Spinal cord (tissue), 10 donors: ENCODE data around the gene TTPAL. TPM values are rescaled to one million over a fixed set of nuclear protein-coding genes. Genes with fewer than 3 reads are reported as not detected.

Source experiments
- DNase-seq, 6 donors: peaks; one replicate each; pipeline versions ENCODE4 v3.0.0 to v3.0.0-alpha.2; 2013 to 2015; ENCODE audit warnings: low spot score in 6 of 6, low read depth in 4 of 6
- H3K27ac ChIP-seq: one replicate; pipeline ENCODE4 v1.5.1; 2013; ENCODE audit warnings: low read depth, low read length, control low read depth
- H3K27me3 ChIP-seq: one replicate; pipeline ENCODE4 v1.6.1; 2013; ENCODE audit warnings: low read length; ENCODE audit not compliant: control insufficient read depth, insufficient read depth
- H3K36me3 ChIP-seq: one replicate; pipeline ENCODE4 v1.6.1; 2013; ENCODE audit warnings: low read length; ENCODE audit not compliant: control insufficient read depth, insufficient read depth
- H3K4me1 ChIP-seq: one replicate; pipeline ENCODE4 v1.6.1; 2013; ENCODE audit warnings: low read length; ENCODE audit not compliant: control insufficient read depth, insufficient read depth
- H3K4me3 ChIP-seq: one replicate; pipeline ENCODE4 v1.5.1; 2013; ENCODE audit warnings: low read depth, low read length, control low read depth
- H3K9me3 ChIP-seq: one replicate; pipeline ENCODE4 v1.6.1; 2013; ENCODE audit warnings: low read length; ENCODE audit not compliant: control insufficient read depth, insufficient read depth
- WGBS: methylation state at CpG from one replicate; pipeline ENCODE4 v1.1.5; 2013; ENCODE audit warnings: missing lambda C conversion rate; ENCODE audit not compliant: insufficient coverage; 5-methylcytosine and 5-hydroxymethylcytosine counted together
- long read RNA-seq, 4 donors: transcript quantifications; one replicate each; lab custom pipeline, GENCODE V29; 2026
- polyA plus RNA-seq, 2 donors: library from polyadenylated mRNA; unstranded; fragments of 120-200 nt; gene quantifications; one replicate each; pipeline ENCODE4 v1.2.1, GENCODE V29; 2013; ENCODE audit not compliant: insufficient read length in 2 of 2
- total RNA-seq, 2 donors: library from RNA; depleted of rRNA in 1 of 2; stranded (reverse); fragments of 120-200 nt in 1 of 2; fragments of >200 nt in 1 of 2; gene quantifications; one replicate each; pipeline versions ENCODE4 v1.2.3 to v1.2.4, GENCODE V29; 2013 to 2014
- donor health status: healthy.

The TTPAL gene
- total RNA-seq = 10 to 100 TPM in 1 of 2 donors, 1 to 10 TPM in 1; 7.8 to 11.4 TPM
- polyA plus RNA-seq = 10 to 100 TPM; 15.5 to 15.9 TPM
- long read RNA-seq, donor 1, full-length matches to known transcripts = 1 of 1 reads
- long read RNA-seq, donor 1, partial matches to known transcripts = 0 of 1 reads
- long read RNA-seq, donor 1, other reads (novel, unspliced or antisense) = 0 of 1 reads
- long read RNA-seq, donor 2, full-length matches to known transcripts = 2 of 2 reads
- long read RNA-seq, donor 2, partial matches to known transcripts = 0 of 2 reads
- long read RNA-seq, donor 2, other reads (novel, unspliced or antisense) = 0 of 2 reads
- long read RNA-seq, donor 3, full-length matches to known transcripts = 1 of 1 reads
- long read RNA-seq, donor 3, partial matches to known transcripts = 0 of 1 reads
- long read RNA-seq, donor 3, other reads (novel, unspliced or antisense) = 0 of 1 reads
- long read RNA-seq, donor 4, full-length matches to known transcripts = 3 of 3 reads
- long read RNA-seq, donor 4, partial matches to known transcripts = 0 of 3 reads
- long read RNA-seq, donor 4, other reads (novel, unspliced or antisense) = 0 of 3 reads

- 3% methylated on average over 54 of the region's 55 CpGs for whole genome bisulfite sequencing
- H3K4me3 ChIP-seq = peak within 1 kb of the TSS; percentile 76
- peak within 1 kb of the TSS; percentile 67 for H3K27ac ChIP-seq
These were observed at the start of gene TTPAL for GRCh38 chr20:44475694-44476560. TSS of gene TTPAL (plus strand) at chr20:44475874. CDS start at chr20:44480000, 4,126 bp downstream.

DNA sequence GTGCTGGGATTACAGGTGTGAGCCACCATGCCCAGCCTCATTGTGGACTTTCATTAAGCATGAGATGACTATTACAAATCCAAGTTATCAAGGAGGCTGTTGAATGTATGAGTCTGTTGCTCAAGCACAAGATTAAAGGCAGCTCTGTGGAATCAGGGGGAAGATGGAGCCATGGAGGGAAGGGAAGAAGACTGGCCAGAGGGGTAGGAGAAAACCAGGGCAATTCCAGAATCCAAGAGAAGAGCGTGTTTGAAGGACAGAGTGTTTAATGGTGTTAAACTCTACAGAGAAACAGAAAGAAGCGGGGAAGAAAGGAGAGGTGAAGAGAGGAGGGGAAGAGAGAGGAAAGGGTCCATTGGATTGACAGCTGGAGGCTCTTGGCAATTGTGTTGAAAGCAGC is 49.8 kb upstream of the TTPAL start:
- Histone ChIP-seq H3K27ac (no peak overlapping the region), H3K27me3 (no peaks in the 10 kb centered on the region)
- 93% methylated on average over 2 of the region's 2 CpGs for WGBS

More at GRCh38 chr20:44475694-44476560, at the start of gene TTPAL:
- Histone ChIP-seq H3K9me3 (no peaks in the 10 kb centered on the region), H3K27me3 (no peaks in the 10 kb centered on the region), H3K36me3 (peaks cover 19% of the 10 kb centered on the region), H3K4me1 (peaks cover 15% of the 10 kb centered on the region)
- DNase-seq = peak; percentile 74 to 97 (median 84)

DNA sequence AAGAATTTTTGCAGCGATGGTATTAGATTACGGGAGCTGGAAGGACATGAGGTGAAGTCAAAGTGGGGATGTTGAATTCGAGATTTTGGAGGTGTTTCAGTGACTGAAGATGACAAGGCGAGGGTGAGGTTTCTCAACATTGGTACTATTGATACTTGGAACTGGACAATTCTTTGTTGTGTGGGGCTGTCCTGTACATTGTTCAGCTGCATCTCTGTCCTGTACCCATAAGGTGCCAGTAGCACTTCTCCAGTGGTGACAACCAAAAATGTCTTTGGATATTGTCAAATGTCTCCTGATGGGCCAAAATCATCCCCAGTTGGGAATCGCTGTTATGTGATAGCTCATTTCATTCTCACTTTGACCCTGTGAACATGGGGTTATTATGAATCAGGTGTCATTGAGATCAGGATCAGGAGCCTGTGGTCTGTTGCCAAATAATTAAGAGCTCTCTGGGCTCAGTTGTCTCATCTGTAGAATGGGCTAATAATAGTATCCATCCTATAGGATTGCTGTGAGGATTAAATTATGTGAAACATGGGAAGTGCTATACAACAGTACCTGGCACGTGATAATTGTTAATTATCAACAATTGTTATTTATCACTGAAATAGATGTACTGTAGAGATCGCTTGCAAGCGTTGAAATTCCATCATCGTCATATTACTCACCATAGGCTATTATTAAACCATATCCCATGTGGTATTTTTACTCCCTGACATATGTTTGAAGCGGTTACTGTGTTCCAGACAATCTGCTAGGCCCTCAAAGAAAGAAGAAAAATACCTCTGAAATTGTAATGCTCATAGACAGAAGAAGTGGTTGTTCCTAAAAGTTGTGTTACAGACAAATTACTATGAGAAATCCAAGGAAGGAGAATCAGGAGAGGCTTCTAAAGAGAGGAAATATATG is 48.5 kb upstream of the TTPAL start:
- no peaks in the 10 kb centered on the region for H3K9me3 ChIP-seq
- H3K27ac ChIP-seq = no peak overlapping the region
- no peaks in the 10 kb centered on the region for H3K36me3 ChIP-seq
- no peaks in the 10 kb centered on the region for H3K4me1 ChIP-seq
- no peak for DNase-seq
- WGBS = 92% methylated on average over 4 of the region's 10 CpGs
- H3K4me3 ChIP-seq = no peak overlapping the region
- H3K27me3 ChIP-seq = no peaks in the 10 kb centered on the region

More for the DNA sequence above, 49.8 kb upstream of the TTPAL start:
- no peak for DNase-seq
- Histone ChIP-seq H3K4me1 (no peaks in the 10 kb centered on the region), H3K4me3 (no peak overlapping the region), H3K36me3 (no peaks in the 10 kb centered on the region), H3K9me3 (no peaks in the 10 kb centered on the region)

DNA sequence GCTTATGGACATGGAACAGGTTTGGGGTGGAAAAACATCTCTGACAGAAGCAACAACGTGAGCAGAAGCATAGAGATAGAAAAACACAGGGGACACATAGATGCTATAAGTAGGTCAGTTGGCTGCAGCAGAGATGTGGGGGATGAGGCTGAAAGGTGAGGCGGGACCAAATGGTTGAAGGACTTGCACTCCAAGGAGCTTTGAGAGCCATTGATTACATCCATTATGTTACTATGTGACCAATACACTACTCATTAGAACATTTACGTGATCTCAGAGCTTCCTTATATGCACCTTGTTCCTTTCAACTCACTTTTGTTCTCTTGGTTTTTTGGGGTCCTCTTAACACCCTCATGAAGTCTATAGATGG is 47.9 kb upstream of the TTPAL start:
- Histone ChIP-seq H3K4me3 (no peak overlapping the region), H3K4me1 (no peaks in the 10 kb centered on the region), H3K36me3 (no peaks in the 10 kb centered on the region), H3K27ac (no peak overlapping the region), H3K9me3 (no peaks in the 10 kb centered on the region), H3K27me3 (no peaks in the 10 kb centered on the region)
- DNase-seq = no peak
- WGBS = 63% methylated on average over 1 of the region's 3 CpGs

DNA sequence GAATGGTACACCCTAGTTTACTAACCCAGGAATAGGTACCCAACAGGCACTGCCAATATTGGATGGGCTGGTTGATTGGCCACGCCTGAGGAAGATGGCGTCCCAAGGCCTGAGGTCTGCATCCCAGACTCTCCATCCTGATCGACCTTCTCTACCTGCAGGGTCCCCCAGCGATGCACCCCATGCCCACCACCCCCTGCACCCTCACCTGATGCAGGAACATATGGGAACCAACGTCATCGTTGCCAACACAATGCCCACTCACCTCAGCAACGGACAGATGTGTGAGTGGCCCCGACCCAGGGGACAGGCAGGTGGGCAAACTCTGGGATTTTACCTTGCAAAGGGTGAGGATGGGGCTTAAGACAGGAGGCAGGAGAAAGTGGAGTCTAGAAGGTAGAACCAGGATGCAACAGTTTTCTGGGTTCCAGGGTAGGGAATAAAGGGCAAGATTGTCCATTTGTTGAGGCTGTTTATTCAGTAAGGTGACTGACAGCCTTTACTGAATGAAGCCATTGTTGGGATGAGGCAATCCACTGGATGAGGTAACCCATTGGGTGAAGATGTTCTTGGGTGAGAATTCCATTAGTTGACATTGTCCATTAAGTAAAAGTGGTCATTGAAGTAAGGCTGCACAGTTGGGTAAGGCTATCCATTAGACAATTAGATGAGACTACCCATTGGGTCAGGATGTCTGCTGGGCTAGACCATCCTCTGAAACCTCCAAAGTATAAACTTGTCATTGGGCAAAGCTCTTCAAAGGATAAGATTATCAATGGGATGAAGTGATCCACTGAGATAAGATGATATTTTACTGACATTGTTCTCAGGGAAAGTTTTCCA is 47.3 kb upstream of the TTPAL start:
- DNase-seq = no peak
- WGBS = 78% methylated on average over 6 of the region's 8 CpGs
- H3K4me1 ChIP-seq = no peaks in the 10 kb centered on the region
- H3K9me3 ChIP-seq = no peaks in the 10 kb centered on the region
- no peaks in the 10 kb centered on the region for H3K36me3 ChIP-seq
- no peaks in the 10 kb centered on the region for H3K27me3 ChIP-seq
- H3K27ac ChIP-seq = no peak overlapping the region
- no peak overlapping the region for H3K4me3 ChIP-seq

- Histone ChIP-seq H3K27me3 (no peaks in the 10 kb centered on the region), H3K4me1 (no peaks in the 10 kb centered on the region), H3K4me3 (no peak overlapping the region), H3K36me3 (no peaks in the 10 kb centered on the region), H3K27ac (no peak overlapping the region), H3K9me3 (no peaks in the 10 kb centered on the region)
- DNase-seq = no peak
- WGBS = no CpG with 5 or more reads among the region's 2 CpGs
These were observed 46.7 kb upstream of the TTPAL start for GRCh38 chr20:44429017-44429339.

- Histone ChIP-seq H3K9me3 (no peaks in the 10 kb centered on the region), H3K27ac (no peak overlapping the region), H3K27me3 (no peaks in the 10 kb centered on the region), H3K4me3 (no peak overlapping the region), H3K36me3 (no peaks in the 10 kb centered on the region), H3K4me1 (no peaks in the 10 kb centered on the region)
- DNase-seq = no peak
- WGBS = 84% methylated on average over 14 of the region's 17 CpGs
These were observed 46.0 kb upstream of the TTPAL start for GRCh38 chr20:44429419-44430269.
